ENCODE results near the gene STAM2. TPM values are rescaled to one million over a fixed set of nuclear protein-coding genes. Genes with fewer than 3 reads are reported as not detected.
A peak's percentile ranks its signal among the peaks of the same experiment; 100 is the strongest.
"Not testable (repeated sequence)": the region's sequence is repeated elsewhere in the genome, so short reads cannot be mapped to it uniquely, and the experiment has no call there.

The STAM2 gene
- total RNA-seq, 6 donors from 2014 or later, result 13.5 to 56.0 (median 31.4) TPM

DNA sequence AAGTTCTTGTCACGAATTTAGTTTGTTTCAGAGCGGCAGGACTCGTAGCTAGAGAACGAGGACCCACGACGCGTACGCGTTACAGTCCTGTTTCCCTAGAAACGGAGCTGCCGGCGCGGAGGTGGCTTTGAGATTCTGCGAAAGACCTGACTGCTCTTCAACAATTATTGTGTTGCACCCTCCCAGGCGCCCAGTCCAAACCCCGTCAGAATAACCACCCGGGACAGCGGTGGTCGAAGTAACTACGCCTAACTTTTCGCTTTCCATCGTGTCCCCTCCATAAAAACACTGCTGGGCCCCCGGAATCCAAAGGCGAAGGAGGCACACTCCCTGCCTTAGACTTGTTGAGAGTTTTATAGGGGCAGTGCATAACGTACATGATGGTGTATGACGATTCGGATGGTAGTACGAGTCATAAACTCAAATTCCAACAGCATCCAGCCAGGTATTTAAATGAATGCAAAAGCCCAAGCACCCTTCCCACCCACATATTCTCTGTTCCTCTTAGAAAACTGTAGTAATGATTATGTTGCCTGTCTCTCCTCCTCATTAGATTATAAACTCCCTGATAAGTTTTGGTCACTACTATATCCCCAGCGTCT lies 651 bp upstream of the STAM2 start:
- H3K9me3 ChIP-seq, result no peaks in the 10 kb centered on the region
- H3K4me1 ChIP-seq, result peaks cover 24 to 33% (median 29%) of the 10 kb centered on the region in 4 donors
- H3K27me3 ChIP-seq, result no peaks in the 10 kb centered on the region
- H3K36me3 ChIP-seq, result no peaks in the 10 kb centered on the region
- peak; percentile 1 to 5 for ATAC-seq (ENCODE audit: low FRiP score in 2 of 2)
- DNase-seq, result no peak
- H3K4me3 ChIP-seq, result peak overlapping the region; percentile 17 to 85 (median 70)
- TF ChIP-seq POLR2A (IDR thresholded peaks at IDR 0.05) (no peak), POLR2AphosphoS5 (IDR thresholded peaks at IDR 0.05) (no peak), EP300 (IDR thresholded peaks at IDR 0.05) (no peak)
- TF ChIP-seq, protein P1, sequence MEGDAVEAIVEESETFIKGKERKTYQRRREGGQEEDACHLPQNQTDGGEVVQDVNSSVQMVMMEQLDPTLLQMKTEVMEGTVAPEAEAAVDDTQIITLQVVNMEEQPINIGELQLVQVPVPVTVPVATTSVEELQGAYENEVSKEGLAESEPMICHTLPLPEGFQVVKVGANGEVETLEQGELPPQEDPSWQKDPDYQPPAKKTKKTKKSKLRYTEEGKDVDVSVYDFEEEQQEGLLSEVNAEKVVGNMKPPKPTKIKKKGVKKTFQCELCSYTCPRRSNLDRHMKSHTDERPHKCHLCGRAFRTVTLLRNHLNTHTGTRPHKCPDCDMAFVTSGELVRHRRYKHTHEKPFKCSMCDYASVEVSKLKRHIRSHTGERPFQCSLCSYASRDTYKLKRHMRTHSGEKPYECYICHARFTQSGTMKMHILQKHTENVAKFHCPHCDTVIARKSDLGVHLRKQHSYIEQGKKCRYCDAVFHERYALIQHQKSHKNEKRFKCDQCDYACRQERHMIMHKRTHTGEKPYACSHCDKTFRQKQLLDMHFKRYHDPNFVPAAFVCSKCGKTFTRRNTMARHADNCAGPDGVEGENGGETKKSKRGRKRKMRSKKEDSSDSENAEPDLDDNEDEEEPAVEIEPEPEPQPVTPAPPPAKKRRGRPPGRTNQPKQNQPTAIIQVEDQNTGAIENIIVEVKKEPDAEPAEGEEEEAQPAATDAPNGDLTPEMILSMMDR (IDR thresholded peaks at IDR 0.05), result no peak
- H3K27ac ChIP-seq, result peak overlapping the region; percentile 96 to 98 (median 96)
- whole genome bisulfite sequencing, 2 donors, result 7 to 17% methylated on average over 16 to 23 of the region's 29 CpGs

DNA sequence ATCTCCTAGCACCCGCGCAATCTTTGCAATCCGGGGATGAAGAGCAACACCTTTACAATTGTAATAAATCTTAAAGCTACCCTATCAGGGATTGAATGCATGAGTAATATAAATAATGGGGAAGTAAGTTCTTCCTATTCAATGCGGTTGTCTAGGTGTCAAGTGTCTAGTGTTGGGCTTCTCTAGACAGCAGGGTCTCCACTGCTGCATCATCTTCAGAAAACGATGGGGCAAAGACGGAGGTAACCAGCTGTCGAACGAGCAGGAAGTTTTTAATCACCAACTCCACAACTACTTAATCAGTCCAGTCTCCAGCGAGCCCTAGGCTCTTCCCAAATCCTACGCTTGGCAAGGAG lies 573 bp downstream of the STAM2 start:
- peak overlapping the region; percentile 58 to 85 (median 70) for H3K4me3 ChIP-seq
- H3K27ac ChIP-seq, result peak overlapping the region; percentile 96 to 98 (median 96)
- H3K27me3 ChIP-seq, result no peaks in the 10 kb centered on the region
- no peaks in the 10 kb centered on the region for H3K9me3 ChIP-seq
- WGBS, 2 donors, result 0% methylated on average over 8 to 10 of the region's 10 CpGs
- TF ChIP-seq, protein P1 (IDR thresholded peaks at IDR 0.05), result no peak
- TF ChIP-seq EP300 (IDR thresholded peaks at IDR 0.05), result no peak
- TF ChIP-seq POLR2A (IDR thresholded peaks at IDR 0.05), result no peak
- TF ChIP-seq POLR2AphosphoS5 (IDR thresholded peaks at IDR 0.05), result no peak
- no peak for DNase-seq
- peak; percentile 28 for ATAC-seq (ENCODE audit: low FRiP score in 2 of 2)
- H3K36me3 ChIP-seq, result no peaks in the 10 kb centered on the region
- H3K4me1 ChIP-seq, result peaks cover 24 to 40% (median 34%) of the 10 kb centered on the region in 4 donors

DNA sequence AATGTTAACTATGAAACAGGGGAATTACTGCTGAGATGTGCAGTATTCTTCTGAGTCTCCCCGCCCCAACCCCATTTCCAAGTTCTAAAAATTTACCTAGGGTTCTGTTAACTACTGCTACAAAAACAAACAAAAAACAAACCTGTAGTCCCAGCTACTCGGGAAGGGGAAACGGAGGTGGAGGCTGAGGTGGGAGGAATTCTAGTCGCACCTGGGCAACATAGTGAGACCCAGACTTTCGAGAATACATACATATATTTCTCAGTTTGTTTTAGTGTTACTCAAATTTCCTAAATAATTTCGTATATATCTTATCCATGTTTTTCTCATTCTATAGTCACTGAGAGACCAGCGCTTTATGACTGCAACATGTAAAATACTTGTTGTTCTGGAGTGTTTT lies 989 bp downstream of the STAM2 start:
- ATAC-seq (ENCODE audit: low FRiP score in 2 of 2) (no peak), DNase-seq (no peak)
- H3K27me3 ChIP-seq, result no peaks in the 10 kb centered on the region
- no peaks in the 10 kb centered on the region for H3K36me3 ChIP-seq
- 20 to 28% methylated on average over 7 of the region's 7 CpGs for WGBS, 2 donors
- no peaks in the 10 kb centered on the region for H3K9me3 ChIP-seq
- peak overlapping the region; percentile 58 to 85 (median 70) for H3K4me3 ChIP-seq
- peak overlapping the region; percentile 96 to 98 (median 96) for H3K27ac ChIP-seq
- TF ChIP-seq POLR2A (IDR thresholded peaks at IDR 0.05) (no peak), POLR2AphosphoS5 (IDR thresholded peaks at IDR 0.05) (no peak), EP300 (IDR thresholded peaks at IDR 0.05) (no peak)
- TF ChIP-seq, protein P1 (IDR thresholded peaks at IDR 0.05), result no peak
- H3K4me1 ChIP-seq, result peaks cover 24 to 41% (median 36%) of the 10 kb centered on the region in 4 donors

DNA sequence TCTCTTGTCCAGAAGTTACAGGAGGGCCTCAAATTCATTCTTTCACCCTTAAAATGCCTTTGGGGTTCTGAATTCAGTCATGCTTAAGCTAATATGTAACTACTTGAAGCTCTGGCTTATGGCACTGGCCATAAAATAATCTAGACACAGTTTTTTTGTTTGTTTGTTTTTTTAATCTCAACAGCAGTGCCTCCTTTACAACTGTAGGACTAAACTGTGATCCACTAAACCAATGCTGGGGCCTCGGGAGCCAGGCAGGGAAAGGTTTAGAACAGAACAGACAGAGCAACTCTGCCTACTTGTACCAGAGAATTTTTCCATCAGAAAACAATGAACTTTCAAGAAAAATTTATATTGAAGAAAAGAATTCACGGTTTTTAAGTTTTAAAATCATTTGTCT lies 1.7 kb downstream of the STAM2 start:
- Histone ChIP-seq H3K4me3 (peak overlapping the region in 1 of 4 donors; percentile 85), H3K36me3 (no peaks in the 10 kb centered on the region), H3K9me3 (no peaks in the 10 kb centered on the region), H3K27me3 (no peaks in the 10 kb centered on the region), H3K27ac (peak overlapping the region in 2 of 4 donors; percentile 96 to 97), H3K4me1 (peaks cover 24 to 47% (median 42%) of the 10 kb centered on the region in 4 donors)
- ATAC-seq (ENCODE audit: low FRiP score in 2 of 2), result no peak
- DNase-seq, result no peak
- 59 to 67% methylated on average over 2 of the region's 2 CpGs for WGBS, 2 donors
- TF ChIP-seq POLR2A (IDR thresholded peaks at IDR 0.05) (no peak), EP300 (IDR thresholded peaks at IDR 0.05) (no peak)

DNA sequence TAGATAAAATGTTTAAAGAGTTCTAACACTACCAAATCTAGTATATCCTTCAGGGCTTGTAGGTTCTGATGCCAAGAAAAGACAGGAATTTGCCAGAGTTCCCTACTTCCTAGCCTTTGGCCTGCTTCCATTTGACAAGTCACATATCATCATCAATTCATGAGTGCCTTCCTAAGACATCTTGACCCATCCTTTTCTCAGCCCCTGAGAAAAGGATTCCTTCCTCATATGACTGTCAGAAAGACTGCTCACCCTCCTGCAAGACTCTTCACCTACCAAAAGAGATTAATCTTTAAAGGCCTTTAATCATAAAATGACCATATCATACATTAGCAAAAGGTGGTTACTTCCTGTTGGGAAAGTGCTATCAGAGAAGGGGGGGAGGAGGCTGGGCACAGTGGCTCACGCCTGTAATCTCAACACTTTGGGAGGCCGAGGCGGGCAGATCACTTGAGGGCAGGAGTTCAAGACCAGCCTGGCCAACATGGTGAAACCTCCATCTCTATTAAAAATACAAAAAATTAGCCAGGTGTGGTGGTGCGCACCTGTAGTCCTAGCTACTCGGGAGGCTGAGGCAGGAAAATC lies 3.3 kb downstream of the STAM2 start:
- WGBS, 2 donors, result 88 to 94% methylated on average over 5 of the region's 5 CpGs
- not testable (repeated sequence) for DNase-seq; H3K36me3 ChIP-seq; H3K9me3 ChIP-seq; H3K4me3 ChIP-seq; H3K27me3 ChIP-seq; ATAC-seq (ENCODE audit: low FRiP score in 2 of 2)
- Histone ChIP-seq H3K4me1 (peaks cover 30 to 59% (median 46%) of the 10 kb centered on the region in 4 donors), H3K27ac (peak overlapping the region; percentile 60 to 75 (median 72))
